HG03460 (cell line): ENCODE data around the gene TRANK1.
"Not testable (repeated sequence)": the region's sequence is repeated elsewhere in the genome, so short reads cannot be mapped to it uniquely, and the experiment has no call there.

Experiments used
- ATAC-seq: cut with Tn5 transposase; IDR thresholded peaks from one replicate; pipeline ENCODE4 v1.9.1; 2021; ENCODE audit not compliant: unreplicated experiment

Gene TRANK1

DNA sequence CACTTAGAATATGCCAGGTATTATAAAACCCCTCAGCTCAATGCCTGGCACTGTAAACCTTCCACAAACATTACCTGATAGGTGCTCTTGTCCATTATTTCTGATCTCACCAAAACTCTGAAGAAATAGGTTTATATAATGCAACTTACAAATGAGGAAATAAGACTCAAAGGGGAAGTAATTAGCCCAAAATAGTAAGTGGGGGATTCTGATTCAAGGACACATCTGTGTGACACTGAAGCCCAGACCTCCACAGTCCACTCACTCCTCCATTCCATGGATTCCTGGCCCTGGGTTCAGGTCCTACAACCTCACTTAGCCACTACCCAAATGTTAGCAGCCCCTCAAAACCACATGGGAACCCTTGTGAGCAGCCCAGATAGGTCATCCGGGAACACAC, 49.9 kb downstream of the TRANK1 start:
- no peak for ATAC-seq

GRCh38 chr3:36893826-36894225, 51.0 kb downstream of the TRANK1 start:
- no peak for ATAC-seq

GRCh38 chr3:36893137-36893557, 51.7 kb downstream of the TRANK1 start:
- peak; percentile 39 for ATAC-seq

GRCh38 chr3:36892457-36893136, 52.3 kb downstream of the TRANK1 start:
- ATAC-seq = no peak

DNA sequence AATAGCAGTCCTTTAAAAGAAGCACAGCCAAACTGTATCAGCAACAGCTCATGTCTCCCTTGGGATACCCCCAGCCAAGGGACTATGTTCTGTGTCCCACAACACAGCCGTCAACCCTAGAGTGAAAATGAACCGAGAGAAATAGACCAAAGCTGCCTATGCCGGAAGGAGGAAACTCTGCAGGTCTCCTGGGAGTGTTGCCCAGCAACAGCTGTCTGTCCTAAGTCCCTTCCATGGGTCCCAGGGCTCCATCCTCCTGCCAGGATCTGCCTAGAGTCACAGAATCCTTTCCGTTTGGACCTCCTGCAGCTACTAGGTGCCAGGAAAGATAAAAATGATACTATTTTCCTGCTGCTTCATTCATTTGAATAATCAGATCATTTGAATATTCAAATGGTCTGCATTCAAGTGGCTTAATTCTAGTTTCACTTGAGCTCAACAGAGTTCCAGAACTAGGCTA, 53.1 kb downstream of the TRANK1 start:
- peak; percentile 85 for ATAC-seq

- ATAC-seq = not testable (repeated sequence)
Measured at GRCh38 chr3:36891097-36891496, 53.8 kb downstream of the TRANK1 start.

DNA sequence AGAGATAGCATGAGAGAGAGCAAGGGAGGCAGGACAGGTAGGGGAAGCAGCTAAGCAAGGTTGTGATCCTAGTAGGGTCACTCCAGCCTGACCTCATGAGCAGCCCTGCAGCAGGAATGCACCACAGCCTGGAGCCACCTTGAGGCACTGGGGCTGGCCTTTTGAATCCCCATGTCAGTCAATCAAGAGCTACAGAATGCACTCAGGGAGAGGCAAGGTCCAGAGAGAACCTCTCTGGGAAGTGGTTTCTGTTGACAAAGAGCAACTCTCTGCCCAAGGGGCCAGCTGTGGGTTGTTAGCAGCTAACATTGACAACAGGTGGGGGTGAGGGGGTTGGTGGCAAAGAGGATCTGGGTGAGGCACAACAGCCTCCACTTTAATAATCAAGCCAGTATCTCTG, 54.6 kb downstream of the TRANK1 start:
- ATAC-seq = no peak

- no peak for ATAC-seq
Measured at GRCh38 chr3:36881735-36882134, 63.1 kb downstream of the TRANK1 start.

- ATAC-seq = not testable (repeated sequence)
Measured at GRCh38 chr3:36879842-36880241, 65.0 kb downstream of the TRANK1 start.

- ATAC-seq = no peak
Measured at GRCh38 chr3:36877930-36878685, 66.7 kb downstream of the TRANK1 start.

GRCh38 chr3:36876181-36876936, 68.5 kb downstream of the TRANK1 start:
- ATAC-seq = peak; percentile 99

GRCh38 chr3:36875397-36875796, 69.5 kb downstream of the TRANK1 start:
- no peak for ATAC-seq

GRCh38 chr3:36874424-36874823, 70.4 kb downstream of the TRANK1 start:
- ATAC-seq = no peak

DNA sequence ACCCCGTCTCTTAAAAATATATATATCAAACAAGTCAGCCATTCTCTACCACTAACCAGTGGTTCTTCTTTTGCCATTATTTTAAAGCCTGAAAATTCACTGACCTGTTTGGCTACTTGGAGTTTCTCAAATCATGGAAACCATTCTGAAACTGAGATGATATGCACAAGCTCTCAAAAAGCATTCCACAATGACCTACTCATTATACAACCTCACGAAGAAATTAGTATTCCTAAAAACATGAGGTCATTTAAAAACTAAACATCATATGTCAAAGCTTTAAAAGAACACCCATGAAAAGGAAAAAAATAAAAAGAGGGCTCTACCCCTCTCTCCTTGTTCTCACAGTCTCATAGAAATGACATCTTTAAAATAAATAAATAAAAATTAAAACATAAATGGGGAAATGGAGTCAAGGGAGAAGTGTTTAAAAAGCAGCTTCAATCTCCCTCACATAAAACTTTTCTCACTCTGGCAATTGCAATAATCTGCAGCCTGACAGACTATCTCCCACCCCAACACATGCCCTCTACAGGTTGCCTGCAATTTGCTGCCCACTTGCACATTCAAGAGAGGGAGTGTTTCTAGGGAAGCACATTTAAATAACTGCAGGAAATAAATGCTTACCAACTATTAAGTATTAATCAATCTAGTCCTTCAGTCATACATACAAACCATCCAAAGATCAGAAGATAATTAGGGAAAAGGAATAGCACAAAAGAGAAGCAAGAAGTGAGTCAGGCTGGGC, 73.3 kb downstream of the TRANK1 start:
- ATAC-seq = no peak

GRCh38 chr3:36868614-36869436, 76.0 kb downstream of the TRANK1 start:
- peak; percentile 95 for ATAC-seq

DNA sequence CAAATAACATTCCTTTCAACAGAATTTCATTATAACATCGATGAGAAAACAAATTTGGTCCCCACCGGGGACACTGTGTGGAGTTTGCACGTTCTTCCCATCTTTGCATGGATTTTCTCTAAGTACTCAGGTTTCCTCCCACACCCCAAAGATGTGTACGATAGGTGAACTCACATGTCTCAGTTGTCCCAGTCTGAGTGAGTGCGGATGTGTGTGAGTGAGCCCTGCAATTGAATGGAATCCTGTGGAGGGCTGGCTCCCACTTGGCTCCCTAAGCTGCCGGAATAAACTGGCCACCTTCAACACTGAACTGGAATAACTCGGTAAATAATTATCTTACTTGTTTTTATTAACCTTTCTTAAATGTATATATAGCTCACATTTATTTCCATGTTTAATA, 77.0 kb downstream of the TRANK1 start:
- no peak for ATAC-seq

DNA sequence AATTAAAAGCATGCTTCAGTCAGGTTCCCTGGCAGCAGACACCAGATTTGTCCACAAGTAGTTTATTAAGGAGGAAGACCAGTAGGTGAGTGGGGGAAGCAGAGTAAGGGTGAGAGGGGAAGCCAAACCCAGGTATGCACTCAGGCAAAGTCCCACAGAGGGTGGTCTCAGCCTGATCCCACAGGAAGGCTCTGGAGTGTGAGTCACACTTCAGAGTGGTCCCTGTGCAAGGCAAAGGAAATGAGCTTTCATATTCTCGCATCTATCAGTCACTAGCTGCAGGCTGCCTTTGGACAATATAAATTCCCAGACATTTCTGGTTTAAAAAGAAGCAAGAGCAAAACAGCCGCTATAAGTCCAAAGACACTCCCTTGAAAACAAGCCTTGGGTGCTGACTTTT, 78.5 kb downstream of the TRANK1 start:
- no peak for ATAC-seq

DNA sequence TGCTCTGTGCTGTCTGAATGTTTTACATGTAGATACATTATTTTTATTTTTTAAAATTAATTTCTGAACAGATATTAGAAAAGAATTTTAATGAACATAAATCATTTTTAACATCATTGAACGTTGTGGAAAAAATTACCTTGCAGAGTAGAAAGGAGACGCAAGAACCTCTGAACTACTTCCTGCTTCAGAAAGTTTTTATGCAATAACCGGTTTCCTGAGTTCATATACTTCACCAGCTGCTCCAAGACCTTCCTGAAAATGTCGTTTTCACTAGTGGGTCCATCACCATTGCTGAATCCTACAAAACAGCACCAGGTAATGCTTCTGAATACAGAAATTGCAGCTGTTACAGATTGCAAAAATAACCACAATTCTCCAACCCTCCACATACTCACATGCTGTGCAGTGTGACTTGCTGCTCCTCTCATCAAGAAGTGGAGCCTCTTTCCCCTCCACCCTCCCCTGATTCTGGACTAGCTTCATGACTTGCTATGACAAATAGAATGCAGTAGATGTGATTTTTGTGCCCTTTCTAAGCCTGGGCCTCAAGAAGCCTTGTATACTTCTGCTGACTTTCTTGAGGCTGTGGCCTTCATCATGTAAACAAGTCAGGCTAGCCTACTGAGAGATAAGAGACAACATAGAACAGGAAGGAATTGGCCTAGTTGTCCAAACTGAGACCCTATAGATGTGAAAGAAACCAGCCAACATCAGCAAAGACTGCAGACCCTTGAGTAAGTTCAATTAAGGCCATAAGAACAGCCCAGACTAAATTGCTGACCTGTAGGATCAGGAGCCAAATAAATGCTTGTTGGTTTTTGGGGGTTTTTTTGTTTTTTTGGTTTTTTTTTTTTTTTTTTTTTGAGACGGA, 80.4 kb downstream of the TRANK1 start:
- ATAC-seq = no peak

- ATAC-seq = no peak
Measured at GRCh38 chr3:36862076-36862755, 82.6 kb downstream of the TRANK1 start.
